ENCODE data around the gene RRP12.

The RRP12 gene

GRCh38 chr10:97393034-97393573 is 8.0 kb downstream of the RRP12 start:
- TF ChIP-seq CTCF (IDR thresholded peaks at IDR 0.05; ENCODE audit: control insufficient read depth, insufficient read depth, low read depth, low read length, missing control alignments): no peak

GRCh38 chr10:97390091-97390490 is 11.0 kb downstream of the RRP12 start:
- H3K4me3 ChIP-seq (ENCODE audit: control insufficient read depth, low read depth, low read length): no peak overlapping the region
- no peak for TF ChIP-seq CTCF (IDR thresholded peaks at IDR 0.05; ENCODE audit: control insufficient read depth, insufficient read depth, low read depth, low read length, missing control alignments)
- no peak for DNase-seq (ENCODE audit: low read depth)

More at GRCh38 chr10:97393034-97393573, 8.0 kb downstream of the RRP12 start:
- DNase-seq (ENCODE audit: low read depth): no peak
- no peak overlapping the region for H3K4me3 ChIP-seq (ENCODE audit: control insufficient read depth, low read depth, low read length)

GRCh38 chr10:97388152-97388551 is 13.0 kb downstream of the RRP12 start:
- no peak for DNase-seq (ENCODE audit: low read depth)
- no peak overlapping the region for H3K4me3 ChIP-seq (ENCODE audit: control insufficient read depth, low read depth, low read length)
- no peak for TF ChIP-seq CTCF (IDR thresholded peaks at IDR 0.05; ENCODE audit: control insufficient read depth, insufficient read depth, low read depth, low read length, missing control alignments)

- no peak overlapping the region for H3K4me3 ChIP-seq (ENCODE audit: control insufficient read depth, low read depth, low read length)
- DNase-seq (ENCODE audit: low read depth): no peak
- no peak for TF ChIP-seq CTCF (IDR thresholded peaks at IDR 0.05; ENCODE audit: control insufficient read depth, insufficient read depth, low read depth, low read length, missing control alignments)
Measured at GRCh38 chr10:97385565-97385964, 15.6 kb downstream of the RRP12 start.

GRCh38 chr10:97384641-97385040 is 16.5 kb downstream of the RRP12 start:
- H3K4me3 ChIP-seq (ENCODE audit: control insufficient read depth, low read depth, low read length): no peak overlapping the region
- TF ChIP-seq CTCF (IDR thresholded peaks at IDR 0.05; ENCODE audit: control insufficient read depth, insufficient read depth, low read depth, low read length, missing control alignments): no peak
- no peak for DNase-seq (ENCODE audit: low read depth)

GRCh38 chr10:97384156-97384555 is 17.0 kb downstream of the RRP12 start:
- TF ChIP-seq CTCF (IDR thresholded peaks at IDR 0.05; ENCODE audit: control insufficient read depth, insufficient read depth, low read depth, low read length, missing control alignments): no peak
- no peak for DNase-seq (ENCODE audit: low read depth)
- H3K4me3 ChIP-seq (ENCODE audit: control insufficient read depth, low read depth, low read length): no peak overlapping the region

GRCh38 chr10:97383159-97383558 is 18.0 kb downstream of the RRP12 start:
- H3K4me3 ChIP-seq (ENCODE audit: control insufficient read depth, low read depth, low read length): no peak overlapping the region
- DNase-seq (ENCODE audit: low read depth): no peak
- TF ChIP-seq CTCF (IDR thresholded peaks at IDR 0.05; ENCODE audit: control insufficient read depth, insufficient read depth, low read depth, low read length, missing control alignments): no peak

All from AG09309 (cell line).